D721Med (cell line): ENCODE measurements around the gene KLC3.

Source experiments
- DNase-seq: peaks from one replicate; pipeline ENCODE4 v3.0.0; 2011; ENCODE audit warnings: low spot score; ENCODE audit not compliant: insufficient read length
- FAIRE-seq: peaks from 2 replicates; lab custom pipeline; 2011; peaks lifted over from hg19 to GRCh38; lab: Jason Lieb, UNC
- TF ChIP-seq, protein P1 (sequence below): IDR thresholded peaks from 2 replicates; pipeline ENCODE4 v1.5.1; 2012; ENCODE audit warnings: mild to moderate bottlenecking, control low read depth; ENCODE audit not compliant: insufficient read depth; ENCODE audit errors: missing control alignments

Gene KLC3

DNA sequence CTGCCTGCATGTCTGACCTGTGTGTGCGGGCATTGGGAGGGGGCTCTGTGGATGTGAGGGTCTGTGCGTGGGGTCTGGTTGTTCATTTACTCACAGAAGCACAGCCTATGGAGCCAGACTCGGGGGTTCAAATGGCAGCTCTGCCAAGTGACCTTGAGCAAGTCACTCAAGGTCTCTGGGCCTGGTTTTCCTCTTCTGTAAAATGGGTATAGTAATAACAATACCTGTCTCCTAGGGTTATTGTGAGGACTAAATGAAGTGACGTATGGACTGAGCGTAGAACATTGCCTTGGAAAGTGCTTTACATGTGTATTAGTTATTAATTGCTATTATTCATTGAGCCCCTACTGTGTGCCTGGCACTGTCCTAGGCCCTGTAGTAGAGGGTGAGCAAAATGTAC, 42.3 kb upstream of the KLC3 start:
- no peak for FAIRE-seq
- no peak for DNase-seq

DNA sequence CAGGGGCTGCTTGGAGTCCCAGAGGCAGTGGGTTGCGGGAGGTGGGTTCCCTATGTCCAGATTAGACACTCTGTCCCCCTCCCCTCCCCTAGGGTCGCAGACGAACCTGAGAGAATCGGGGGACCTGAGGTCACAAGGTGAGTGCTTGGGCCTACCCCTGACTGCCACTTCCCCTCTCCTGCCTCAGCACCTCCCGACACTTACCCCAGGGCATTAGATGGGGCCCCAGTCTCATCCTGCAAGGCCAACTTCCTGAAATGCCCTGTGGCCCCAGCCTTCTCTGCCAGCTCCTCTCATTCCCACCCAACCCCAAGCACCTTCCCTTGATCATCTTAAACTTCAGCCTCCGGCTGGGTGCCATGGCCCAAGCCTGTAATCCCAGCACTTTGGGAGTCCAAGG, 40.8 kb upstream of the KLC3 start:
- TF ChIP-seq, protein P1, sequence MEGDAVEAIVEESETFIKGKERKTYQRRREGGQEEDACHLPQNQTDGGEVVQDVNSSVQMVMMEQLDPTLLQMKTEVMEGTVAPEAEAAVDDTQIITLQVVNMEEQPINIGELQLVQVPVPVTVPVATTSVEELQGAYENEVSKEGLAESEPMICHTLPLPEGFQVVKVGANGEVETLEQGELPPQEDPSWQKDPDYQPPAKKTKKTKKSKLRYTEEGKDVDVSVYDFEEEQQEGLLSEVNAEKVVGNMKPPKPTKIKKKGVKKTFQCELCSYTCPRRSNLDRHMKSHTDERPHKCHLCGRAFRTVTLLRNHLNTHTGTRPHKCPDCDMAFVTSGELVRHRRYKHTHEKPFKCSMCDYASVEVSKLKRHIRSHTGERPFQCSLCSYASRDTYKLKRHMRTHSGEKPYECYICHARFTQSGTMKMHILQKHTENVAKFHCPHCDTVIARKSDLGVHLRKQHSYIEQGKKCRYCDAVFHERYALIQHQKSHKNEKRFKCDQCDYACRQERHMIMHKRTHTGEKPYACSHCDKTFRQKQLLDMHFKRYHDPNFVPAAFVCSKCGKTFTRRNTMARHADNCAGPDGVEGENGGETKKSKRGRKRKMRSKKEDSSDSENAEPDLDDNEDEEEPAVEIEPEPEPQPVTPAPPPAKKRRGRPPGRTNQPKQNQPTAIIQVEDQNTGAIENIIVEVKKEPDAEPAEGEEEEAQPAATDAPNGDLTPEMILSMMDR: no peak
- FAIRE-seq (no peak), DNase-seq (no peak)

More for the DNA sequence above, 42.3 kb upstream of the KLC3 start:
- TF ChIP-seq, protein P1: no peak

DNA sequence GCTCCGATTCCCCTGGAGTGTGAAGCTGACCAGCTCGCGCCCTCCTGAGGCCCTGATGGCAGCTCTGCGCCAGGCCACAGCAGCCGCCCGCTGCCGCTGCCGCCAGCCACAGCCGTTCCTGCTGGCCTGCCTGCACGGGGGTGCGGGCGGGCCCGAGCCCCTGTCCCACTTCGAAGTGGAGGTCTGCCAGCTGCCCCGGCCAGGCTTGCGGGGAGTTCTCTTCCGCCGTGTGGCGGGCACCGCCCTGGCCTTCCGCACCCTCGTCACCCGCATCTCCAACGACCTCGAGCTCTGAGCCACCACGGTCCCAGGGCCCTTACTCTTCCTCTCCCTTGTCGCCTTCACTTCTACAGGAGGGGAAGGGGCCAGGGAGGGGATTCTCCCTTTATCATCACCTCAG, 38.1 kb upstream of the KLC3 start:
- no peak for DNase-seq
- TF ChIP-seq, protein P1: no peak
- no peak for FAIRE-seq

DNA sequence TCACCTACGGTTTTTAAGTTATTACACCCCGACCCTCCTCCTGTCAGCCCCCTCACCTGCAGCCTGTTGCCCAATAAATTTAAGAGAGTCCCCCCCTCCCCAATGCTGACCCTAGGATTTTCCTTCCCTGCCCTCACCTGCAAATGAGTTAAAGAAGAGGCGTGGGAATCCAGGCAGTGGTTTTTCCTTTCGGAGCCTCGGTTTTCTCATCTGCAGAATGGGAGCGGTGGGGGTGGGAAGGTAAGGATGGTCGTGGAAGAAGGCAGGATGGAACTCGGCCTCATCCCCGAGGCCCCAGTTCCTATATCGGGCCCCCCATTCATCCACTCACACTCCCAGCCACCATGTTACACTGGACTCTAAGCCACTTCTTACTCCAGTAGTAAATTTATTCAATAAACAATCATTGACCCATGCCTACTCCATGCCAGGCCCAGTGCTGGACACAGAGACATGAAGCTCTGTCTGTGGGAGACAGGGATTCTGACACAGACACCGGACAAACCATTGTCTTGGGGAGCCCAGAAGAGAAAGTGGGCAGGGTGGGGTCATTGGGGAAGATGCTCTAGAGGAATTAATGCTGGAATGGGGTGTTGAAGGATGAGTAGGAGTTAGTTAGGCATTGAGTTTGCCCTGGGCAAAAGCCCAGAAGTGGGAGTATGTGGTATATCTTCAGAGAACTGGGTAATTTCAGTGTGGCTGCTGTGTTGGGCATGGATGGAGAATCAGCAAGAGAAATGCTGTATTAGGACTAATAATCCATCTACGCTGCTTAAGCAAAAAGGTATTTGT, 37.1 kb upstream of the KLC3 start:
- FAIRE-seq (no peak), DNase-seq (no peak)
- TF ChIP-seq, protein P1: no peak

DNA sequence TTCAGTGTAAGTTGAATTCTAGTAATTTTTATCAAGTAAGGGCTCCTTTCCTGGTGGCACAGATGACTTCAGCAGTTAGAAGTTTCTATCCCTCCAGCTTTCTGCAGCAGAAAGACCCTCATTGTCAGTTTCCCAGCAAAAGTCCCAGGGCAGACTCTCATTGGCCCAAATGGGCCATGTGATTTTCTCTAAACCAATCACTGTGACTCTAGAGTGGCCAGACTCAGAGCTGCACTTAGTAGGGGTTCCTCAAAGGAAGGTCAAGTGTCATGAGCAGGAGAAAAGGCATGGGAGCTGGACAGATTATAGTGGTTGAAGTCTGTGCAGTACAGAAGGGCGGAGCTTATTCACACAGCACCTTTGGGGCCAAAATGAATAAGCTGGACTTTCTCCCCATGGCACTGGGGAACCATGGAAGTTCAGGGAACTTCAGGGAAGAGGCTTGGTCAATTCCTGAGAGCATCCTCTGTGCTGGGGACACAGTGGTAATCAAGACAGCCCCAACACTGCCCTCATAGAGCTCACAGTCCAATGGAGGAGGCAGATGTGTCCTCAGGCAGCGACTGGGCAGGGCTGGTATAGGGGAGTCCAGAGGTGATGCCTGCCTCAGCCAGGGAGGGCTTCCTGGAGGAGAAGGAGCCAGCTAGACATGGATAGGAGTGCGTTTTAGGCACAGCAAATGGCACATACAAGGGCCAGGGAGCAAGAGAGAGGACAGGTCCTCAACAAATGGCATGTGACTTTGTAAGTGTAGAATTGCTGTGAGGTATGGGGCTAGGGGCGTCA, 36.2 kb upstream of the KLC3 start:
- DNase-seq (no peak), FAIRE-seq (no peak)
- TF ChIP-seq, protein P1: no peak

DNA sequence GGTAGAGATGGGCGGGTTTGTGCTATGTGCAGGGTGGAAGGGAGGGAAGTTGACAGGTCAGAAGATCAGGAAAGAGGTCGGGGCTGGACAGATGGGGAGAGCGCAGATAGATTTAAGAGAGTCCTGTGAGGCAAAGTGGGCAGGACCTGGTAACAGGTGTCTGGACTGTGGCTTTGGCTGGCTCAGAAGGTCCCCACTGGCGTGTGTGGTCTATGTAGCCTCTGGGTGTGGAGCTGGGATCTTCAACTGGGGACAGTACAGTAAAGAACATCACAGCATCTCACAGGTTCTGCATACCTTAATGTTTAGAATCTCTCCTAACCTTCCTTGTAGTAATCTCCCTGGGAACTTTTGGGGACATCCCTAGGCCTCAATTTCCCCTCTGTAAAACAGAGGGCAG, 35.5 kb upstream of the KLC3 start:
- DNase-seq (no peak), FAIRE-seq (no peak)
- TF ChIP-seq, protein P1: no peak
